ENCODE results near the gene ACOX1.

Gene ACOX1

DNA sequence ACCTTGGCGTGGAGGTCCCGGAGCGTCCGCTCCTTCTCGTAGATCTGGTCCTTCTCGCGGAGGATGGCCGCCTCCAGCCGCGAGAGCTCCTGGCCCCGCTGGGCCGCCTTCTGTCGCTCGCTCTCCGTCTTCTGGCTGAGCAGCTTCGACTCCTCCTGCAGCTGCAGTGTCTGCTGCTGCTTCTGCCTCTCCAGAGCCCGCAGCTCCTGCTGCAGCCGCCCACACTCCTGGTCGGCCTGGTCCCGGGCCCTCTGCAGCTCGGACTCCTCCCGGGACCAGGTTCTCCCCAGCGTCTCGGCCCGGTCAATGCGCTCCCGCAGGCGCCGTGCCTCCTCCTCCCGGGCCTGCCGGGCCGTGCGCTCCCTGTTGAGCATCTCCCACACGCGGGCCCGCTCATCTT lies 29.2 kb upstream of the ACOX1 start:
- DNase-seq = no peak

GRCh38 chr17:76007850-76008165 lies 28.8 kb upstream of the ACOX1 start:
- no peak for DNase-seq

DNA sequence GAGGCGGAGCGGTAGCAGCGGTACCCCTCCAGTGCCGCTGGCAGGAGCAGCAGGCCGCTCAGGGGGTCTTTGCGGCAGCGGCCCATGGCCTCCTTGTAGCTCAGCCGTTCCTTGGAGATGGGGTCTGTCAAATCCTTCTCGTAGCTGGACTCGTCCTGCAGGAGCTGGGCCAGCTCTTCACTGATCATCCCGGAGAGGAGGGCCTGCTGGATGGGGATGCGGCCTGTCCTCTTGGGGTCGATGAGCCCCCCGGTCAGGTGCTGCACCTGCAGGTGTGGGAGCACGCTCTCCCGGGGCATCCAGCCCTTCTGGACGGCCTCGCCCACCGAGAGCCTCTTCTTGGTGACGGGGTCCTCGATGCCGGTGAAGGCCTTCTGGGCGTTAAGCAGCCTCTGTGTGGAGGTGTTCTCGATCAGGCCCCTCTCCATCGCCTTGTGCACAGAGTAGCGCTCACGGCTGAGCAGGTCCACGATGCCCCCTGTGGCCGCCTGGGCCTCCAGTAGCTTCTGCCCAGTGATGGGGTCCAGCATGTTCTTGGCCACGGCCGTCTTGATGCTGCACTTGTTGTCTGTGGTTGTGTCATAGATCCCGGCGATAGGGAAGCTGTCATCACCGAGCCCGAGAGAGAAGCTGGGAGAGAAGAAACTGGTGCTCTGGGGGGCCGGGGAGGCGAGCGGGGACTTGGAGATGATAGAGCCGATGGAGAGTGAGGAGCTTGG lies 28.3 kb upstream of the ACOX1 start:
- DNase-seq = no peak

GRCh38 chr17:76005263-76006149 lies 26.5 kb upstream of the ACOX1 start:
- peak; percentile 58 for DNase-seq

DNA sequence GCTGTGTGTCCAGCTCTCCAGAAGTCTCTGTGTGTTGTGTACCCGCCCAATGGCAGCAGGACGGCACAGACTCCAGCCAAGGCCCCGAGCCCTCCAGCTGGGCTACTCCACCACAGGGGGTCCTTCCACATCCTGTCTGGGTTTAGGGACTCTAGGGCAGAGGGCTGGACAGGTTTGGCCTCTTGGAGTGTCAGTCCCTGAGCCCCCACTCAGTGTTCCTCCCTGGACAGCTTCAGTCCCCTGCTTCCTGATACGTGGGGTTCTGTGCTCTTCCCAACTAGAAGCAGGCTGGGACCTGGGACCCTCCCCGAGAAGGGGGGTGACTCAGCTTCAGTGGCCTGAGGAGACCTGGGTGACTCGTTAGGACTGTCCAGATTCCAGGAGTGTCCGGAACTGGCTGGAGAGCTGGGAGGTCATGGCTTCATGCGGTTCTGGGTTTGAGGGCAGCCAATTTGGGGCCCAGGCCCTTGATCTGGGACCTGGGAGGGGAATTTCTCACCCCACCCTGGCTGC lies 25.8 kb upstream of the ACOX1 start:
- no peak for DNase-seq

GRCh38 chr17:76003915-76004314 lies 24.9 kb upstream of the ACOX1 start:
- DNase-seq = no peak

DNA sequence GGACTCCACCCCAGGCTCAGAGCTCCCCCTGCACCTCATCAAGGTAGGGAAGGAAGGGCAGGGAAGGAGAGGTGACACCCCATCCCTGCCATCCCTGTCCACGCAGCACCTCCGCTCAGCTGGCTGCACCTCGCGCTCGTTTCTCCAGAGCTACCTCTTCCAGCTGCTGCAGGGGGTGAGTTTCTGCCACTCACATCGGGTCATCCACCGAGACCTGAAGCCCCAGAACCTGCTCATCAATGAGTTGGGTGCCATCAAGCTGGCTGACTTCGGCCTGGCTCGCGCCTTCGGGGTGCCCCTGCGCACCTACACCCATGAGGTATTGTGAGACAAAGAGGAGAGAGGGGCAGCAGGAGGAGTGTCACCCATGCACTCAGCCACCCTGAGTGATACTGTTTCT lies 23.1 kb upstream of the ACOX1 start:
- no peak for DNase-seq

- no peak for DNase-seq
These were observed 22.0 kb upstream of the ACOX1 start, which contains the start of gene CDK3 for GRCh38 chr17:76000755-76001521. CDK3 (plus strand) TSS chr17:76000855; CDS start chr17:76001426, 571 bp downstream.

DNA sequence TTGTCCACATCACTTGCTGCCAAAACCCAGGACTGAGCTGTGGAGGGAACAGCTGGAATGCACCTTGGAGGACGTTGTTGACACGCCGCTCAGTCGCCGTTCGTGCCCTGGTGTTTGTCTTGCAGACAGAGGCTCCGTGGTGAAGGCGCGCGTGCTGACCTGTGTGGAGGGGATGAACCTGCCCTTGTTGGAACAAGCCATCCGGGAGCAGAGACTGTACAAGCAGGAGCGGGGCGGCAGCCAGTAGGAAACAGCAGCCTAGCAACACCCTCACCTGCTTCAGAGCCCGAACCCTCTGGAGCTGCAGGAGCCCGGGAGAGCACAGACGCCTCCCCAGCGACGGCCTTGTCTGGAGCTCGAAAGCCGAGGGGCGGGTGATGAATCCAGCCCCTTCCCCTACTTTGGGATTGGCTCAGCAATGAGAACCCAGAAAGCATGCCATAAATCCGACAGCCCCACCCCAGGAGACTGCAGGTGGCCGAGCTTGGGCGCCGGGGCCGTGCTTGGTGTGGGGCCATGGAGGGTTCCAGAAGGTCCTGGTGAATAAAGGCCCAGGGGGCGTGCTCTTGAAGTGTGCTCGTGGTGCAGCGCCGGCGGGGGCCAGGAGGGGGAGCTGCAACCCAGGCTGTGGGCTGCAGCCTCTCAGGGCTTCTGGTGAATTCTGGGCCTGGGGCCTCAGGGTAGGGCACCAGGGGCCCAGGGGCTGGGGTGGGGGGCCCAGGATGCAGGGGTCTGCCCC lies 21.2 kb upstream of the ACOX1 start:
- DNase-seq = peak; percentile 27

- no peak for DNase-seq
These were observed 19.4 kb upstream of the ACOX1 start for GRCh38 chr17:75998327-75998795.

DNA sequence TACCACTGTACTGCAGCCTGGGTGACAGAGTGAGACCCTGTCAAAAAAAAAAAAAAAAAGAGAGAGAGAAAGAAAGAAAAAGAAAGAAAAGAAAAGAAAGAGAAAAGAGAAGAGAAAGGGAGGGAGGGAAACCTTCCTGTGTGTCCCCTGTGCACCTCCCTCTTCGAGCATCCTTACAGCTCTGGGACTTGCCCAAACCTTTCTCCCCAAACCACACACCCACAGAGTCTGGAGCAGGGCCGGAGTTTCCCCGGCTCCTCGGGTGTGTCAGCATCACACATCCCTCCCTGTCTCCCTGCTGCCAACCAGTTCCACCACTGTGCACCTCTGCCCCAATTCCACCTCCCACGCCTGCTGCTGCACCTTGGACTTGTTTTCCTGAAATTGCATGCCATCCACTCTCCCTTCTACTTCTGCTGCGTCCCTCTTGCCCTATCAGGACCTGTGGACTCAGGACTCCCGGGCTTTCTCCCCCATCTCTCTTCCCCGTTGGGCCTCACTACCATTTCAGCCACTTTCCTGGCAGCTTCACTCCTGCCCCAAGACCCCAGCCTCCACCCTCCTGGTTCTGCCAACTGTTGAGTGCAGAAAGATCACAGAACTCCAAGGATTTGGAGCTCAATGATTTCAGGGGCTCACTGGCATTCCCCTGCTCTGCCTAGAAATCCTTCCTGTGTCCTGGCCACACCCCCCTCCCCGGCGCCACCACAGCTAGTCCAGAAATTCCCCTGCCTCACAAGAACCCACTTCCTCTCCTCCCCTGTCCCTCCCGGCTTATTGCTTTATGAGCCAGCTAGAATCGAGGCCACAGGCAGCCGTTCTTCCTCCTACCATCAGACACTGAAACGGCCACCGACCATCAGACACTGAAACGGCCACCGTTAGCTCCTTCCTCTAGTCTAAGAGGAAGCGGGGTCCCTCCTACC lies 18.0 kb upstream of the ACOX1 start:
- DNase-seq = no peak

DNA sequence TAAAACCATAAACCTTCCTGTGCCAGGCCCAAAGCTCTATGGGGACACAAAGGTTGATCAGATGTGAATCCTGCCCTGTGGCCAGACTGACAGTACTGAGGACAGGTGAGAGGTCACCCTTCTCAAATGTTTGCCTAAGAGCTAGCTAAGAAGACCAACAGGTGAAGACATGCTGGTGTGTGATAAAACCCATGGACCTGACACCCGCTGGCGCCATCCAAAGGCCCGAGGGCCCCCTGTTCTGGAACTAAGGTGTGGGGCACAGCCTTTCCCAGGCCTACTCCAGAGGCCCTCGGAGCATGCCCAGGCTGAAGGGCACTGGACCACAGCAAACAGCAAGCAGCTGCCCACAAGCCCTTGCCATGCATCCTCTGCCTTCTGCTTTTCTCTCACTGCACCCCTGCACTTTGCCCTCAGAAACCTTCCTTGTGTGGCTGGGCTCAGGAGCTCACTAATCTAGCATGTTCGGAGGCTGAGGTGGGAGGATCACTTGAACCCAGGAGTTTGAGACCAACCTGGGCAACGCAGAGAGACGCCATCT lies 16.5 kb upstream of the ACOX1 start:
- no peak for DNase-seq

GRCh38 chr17:75994802-75995370 lies 15.9 kb upstream of the ACOX1 start:
- DNase-seq = no peak

DNA sequence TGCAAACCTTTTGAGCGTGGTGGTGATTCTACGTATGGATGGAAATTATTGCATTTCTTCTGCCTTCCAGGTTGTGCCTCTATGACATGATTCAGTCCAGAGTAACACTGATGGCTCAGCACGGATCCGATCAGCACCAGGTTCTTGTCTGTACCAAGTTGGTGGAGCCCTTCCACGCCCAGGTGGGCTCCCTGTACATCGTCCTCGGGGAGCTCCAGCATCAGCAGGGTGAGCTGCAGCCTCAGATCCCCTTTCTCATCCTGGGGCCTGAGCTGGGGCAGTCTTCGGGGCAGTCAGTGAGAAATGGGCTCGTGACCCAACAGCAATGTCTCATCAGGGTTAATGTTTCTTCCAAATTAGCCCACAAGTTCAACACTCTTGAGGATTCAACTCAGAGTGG lies 12.4 kb upstream of the ACOX1 start:
- DNase-seq = no peak

DNA sequence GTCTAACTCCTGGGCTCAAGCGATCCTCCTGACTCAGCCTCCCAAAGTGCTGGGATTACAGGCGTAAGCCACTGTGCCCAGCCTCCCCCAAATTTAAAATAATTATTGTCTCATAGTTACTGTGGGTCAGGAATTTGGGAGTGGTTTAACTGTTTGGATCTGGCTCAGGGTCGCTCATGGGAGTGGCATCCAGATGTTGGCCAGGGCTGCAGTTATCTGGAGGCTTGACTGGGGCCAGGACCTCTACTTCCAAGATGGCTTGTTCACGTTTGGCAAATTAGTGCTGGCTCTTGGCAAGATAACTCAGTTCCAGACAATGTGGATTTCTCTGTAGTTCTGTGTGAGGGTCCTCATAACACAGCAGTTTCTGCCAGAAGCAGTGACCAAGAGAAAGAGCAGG lies 8.1 kb upstream of the ACOX1 start:
- DNase-seq = no peak

GRCh38 chr17:75985986-75986385 lies 7.0 kb upstream of the ACOX1 start:
- no peak for DNase-seq

DNA sequence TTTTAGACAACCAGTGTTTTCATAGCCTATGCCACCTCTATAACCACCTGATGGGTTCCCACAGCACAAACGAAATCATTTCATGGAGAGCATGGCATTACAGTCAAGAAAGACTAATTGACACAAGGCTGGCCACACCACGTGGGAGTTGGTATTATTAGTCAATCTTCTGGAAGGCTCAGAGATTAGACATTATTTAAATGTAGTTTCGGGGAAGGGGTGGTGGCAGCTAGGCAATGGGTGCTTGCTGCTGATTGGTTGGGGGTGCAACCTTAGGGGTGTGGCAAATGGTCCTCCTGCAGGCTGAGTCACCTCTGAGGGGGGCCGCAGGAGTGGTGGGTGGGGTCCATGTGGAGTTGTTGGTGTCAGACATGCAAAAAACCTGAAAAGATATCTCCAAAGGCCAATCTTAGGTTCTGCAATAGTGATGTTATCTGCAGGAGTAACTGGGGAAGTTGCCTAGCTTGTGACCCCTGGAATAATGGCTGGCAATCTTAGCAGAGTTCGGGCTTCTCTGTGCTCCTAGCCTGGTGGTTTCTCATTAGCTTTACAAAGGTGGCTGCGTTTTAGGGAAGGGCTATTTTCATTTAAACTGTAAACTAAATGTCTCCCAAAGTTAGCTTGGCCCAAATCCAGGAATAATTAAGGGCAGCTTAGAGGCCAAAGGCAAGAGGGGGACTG lies 4.7 kb upstream of the ACOX1 start:
- no peak for DNase-seq

DNA sequence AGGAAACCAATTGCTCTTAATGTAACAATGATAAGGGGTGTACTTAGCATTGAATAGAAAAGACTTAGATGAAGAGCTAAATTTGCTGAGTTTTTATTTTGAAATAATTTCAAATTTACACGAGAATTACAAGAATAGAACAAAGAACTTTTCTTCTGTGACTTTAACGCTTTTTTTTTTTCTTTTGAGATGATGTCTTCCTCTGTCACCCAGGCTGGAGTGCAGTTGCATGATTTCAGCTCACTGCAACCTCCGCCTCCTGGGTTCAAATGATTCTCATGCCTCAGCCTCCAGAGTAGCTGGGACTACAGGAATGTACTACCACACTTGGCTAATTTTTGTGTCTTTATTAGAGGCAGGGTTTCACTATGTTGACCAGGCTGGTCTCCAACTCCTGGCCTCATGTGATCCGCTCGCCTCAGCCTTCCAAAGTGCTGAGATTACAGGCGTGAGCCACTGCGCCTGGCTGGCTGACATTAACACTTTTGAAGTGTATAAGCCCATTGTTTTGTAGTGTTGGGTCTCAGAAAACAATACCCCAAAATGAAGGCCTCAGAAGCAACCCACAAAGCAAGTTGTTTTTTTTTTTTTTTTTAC lies 2.2 kb upstream of the ACOX1 start:
- no peak for DNase-seq

DNA sequence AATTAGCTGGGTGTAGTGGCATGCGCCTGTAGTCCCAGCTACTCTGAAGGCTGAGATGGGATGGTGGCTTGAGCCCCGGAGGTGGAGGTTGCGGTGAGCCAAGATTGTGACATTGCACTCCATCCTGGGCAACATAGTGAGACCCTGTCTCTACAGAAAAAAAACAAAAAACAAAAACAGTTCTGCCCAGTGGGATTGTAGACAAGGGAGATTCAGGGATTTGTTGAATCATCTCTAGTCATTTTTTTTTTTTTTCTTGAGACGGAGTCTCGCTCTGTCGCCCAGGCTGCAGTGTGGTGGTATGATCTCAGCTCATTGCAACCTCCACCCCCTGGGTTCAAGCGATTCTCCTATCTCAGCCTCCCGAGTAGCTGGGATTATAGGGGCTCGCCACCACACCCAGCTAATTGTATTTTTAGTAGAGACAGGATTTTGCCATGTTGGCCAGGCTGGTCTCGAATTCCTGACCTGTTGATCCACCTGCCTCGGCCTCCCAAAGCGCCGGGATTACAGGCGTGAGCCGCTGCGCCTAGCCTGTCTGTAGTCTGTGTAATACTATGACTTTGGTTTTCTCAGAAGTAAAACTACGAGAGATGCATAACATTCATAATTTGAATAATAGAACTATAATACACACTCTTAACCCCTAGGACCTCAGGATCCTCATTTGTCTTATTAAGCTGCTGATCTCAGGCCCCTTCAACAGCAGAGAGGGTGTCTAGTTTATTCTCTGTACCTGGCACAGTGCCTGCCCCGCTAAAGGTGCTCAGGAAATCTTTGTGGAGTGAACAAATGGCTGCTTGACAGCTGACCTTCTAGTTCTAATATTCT lies 1.4 kb upstream of the ACOX1 start:
- DNase-seq = no peak
